HCT116 (cell line): ENCODE results near the gene PHF1. TPM values are rescaled to one million over a fixed set of nuclear protein-coding genes. Genes with fewer than 3 reads are reported as not detected.

ENCODE experiments used
- ATAC-seq: fragments of 200-7000 bp; cut with Tn5 transposase; 2 replicates; pipeline ENCODE4 v1.9.1; 2020; ENCODE audit warnings: mild to moderate bottlenecking, moderate library complexity
- BruUV-seq: library from RNA; stranded (reverse); fragments of 400-500 nt; replicated peaks from 2 replicates; lab custom pipeline; 2021; lab: Mats Ljungman, UMichigan
- CTCF ChIA-PET: fragments of 300-600 bp; sonication (Branson Sonifier 250); formaldehyde crosslinking; loops from one replicate; lab custom pipeline; 2021; ENCODE audit warnings: antibody characterized with exemption; lab: Charles Lee
- POLR2A ChIA-PET: fragments of 300-600, 350-600 bp; sonication (Branson Sonifier 250); formaldehyde crosslinking; loops from one replicate; lab custom pipeline; 2021; ENCODE audit warnings: antibody characterized with exemption; lab: Charles Lee
- RAD21 ChIA-PET, 2 experiments: fragments of 300-600 bp; sonication (Branson Sonifier 250); formaldehyde crosslinking; loops; one replicate each; lab custom pipeline; 2023; ENCODE audit warnings: low total read pairs in 2 of 2; ENCODE audit not compliant: uncharacterized antibody in 2 of 2, unreplicated experiment in 2 of 2, low non-redundant PET in 1 of 2; lab: Charles Lee
- DNase-seq: peaks from one replicate; pipeline ENCODE4 v3.0.0-alpha.2; 2010; ENCODE audit warnings: low read depth, low spot score
- H2AFZ ChIP-seq: fragments of 200-600 bp; shearing (Covaris generic), sonication (generic); 2 replicates; pipeline ENCODE4 v1.6.1; 2017; ENCODE audit warnings: low read depth, mixed run types, mixed read lengths, antibody characterized with exemption, low read length; ENCODE audit not compliant: poor library complexity, severe bottlenecking
- H3K27ac ChIP-seq: 2 replicates; pipeline ENCODE4 v1.5.1; 2012; ENCODE audit warnings: low read depth, low read length
- H3K27me3 ChIP-seq: fragments of 200-600 bp; sonication (generic); 2 replicates; pipeline ENCODE4 v1.6.1; 2016; ENCODE audit warnings: mixed run types, low read length, mixed read lengths; ENCODE audit not compliant: insufficient read depth
- H3K36me3 ChIP-seq, 2 experiments: fragments of 200-500 bp in 1 of 2; fragments of 200-600 bp in 1 of 2; sonication (Bioruptor generic) in 1 of 2; sonication (generic) in 1 of 2; 2 replicates each; pipeline versions ENCODE4 v1.5.1 to v1.6.1; 2014 to 2016; ENCODE audit warnings: low read length in 2 of 2, inconsistent platforms in 1 of 2, mixed read lengths in 1 of 2, mixed run types in 1 of 2; ENCODE audit not compliant: insufficient read depth in 2 of 2, control insufficient read depth in 1 of 2
- H3K4me1 ChIP-seq, 2 experiments: fragments of 200-600 bp in 1 of 2; sonication (generic) in 1 of 2; 2 replicates each; pipeline versions ENCODE4 v1.5.1 to v1.6.1; 2012 to 2017; ENCODE audit warnings: low read length in 2 of 2, inconsistent platforms in 1 of 2, mild to moderate bottlenecking in 1 of 2, mixed read lengths in 1 of 2, mixed run types in 1 of 2, moderate library complexity in 1 of 2; ENCODE audit not compliant: insufficient read depth in 2 of 2, control insufficient read depth in 1 of 2
- H3K4me2 ChIP-seq: fragments of 200-600 bp; sonication (generic); 2 replicates; pipeline ENCODE4 v1.6.1; 2017; ENCODE audit warnings: mixed run types, low read length, mixed read lengths
- H3K4me3 ChIP-seq, 2 experiments: fragments of 200-600 bp in 1 of 2; sonication (generic) in 1 of 2; replicated peaks in 1 of 2; 2 replicates each; pipeline ENCODE4 v1.5.1; 2011 to 2016; ENCODE audit warnings: low read length in 2 of 2, control low read depth in 1 of 2, low read depth in 1 of 2, mild to moderate bottlenecking in 1 of 2, mixed read lengths in 1 of 2, mixed run types in 1 of 2
- H3K79me2 ChIP-seq: fragments of 200-600 bp; sonication (generic); 2 replicates; pipeline ENCODE4 v1.6.1; 2017; ENCODE audit warnings: mild to moderate bottlenecking, mixed run types, low read length, moderate library complexity, mixed read lengths; ENCODE audit not compliant: insufficient read depth
- H3K9ac ChIP-seq: fragments of 200-600 bp; sonication (generic); 2 replicates; pipeline ENCODE4 v1.6.1; 2016; ENCODE audit warnings: low read length, mixed read lengths
- H3K9me2 ChIP-seq: fragments of 200-600 bp; sonication (generic), shearing (Covaris generic); 2 replicates; pipeline ENCODE4 v1.6.1; 2017; ENCODE audit warnings: mixed run types, mild to moderate bottlenecking, moderate library complexity; ENCODE audit not compliant: insufficient read depth
- H3K9me3 ChIP-seq, 2 experiments: fragments of 200-500 bp in 1 of 2; fragments of 200-600 bp in 1 of 2; sonication (Bioruptor generic) in 1 of 2; sonication (generic) in 1 of 2; 2 replicates each; pipeline ENCODE4 v1.6.1; 2014 to 2017; ENCODE audit warnings: low read length in 2 of 2, mixed read lengths in 2 of 2, inconsistent platforms in 1 of 2, low read depth in 1 of 2, mild to moderate bottlenecking in 1 of 2, mixed run types in 1 of 2, moderate library complexity in 1 of 2; ENCODE audit not compliant: control insufficient read depth in 1 of 2, insufficient read depth in 1 of 2
- H4K20me1 ChIP-seq: fragments of 200-600 bp; sonication (generic), shearing (Covaris generic); 2 replicates; pipeline ENCODE4 v1.6.1; 2017; ENCODE audit warnings: mixed run types, mild to moderate bottlenecking, moderate library complexity; ENCODE audit not compliant: insufficient read depth
- CBX3 ChIP-seq: IDR thresholded peaks from 2 replicates; pipeline ENCODE4 v1.6.1; 2012; ENCODE audit warnings: low read depth
- JUND ChIP-seq: IDR thresholded peaks from 2 replicates; pipeline ENCODE4 v1.6.1; 2012
- POLR2AphosphoS5 ChIP-seq: IDR thresholded peaks from 2 replicates; pipeline ENCODE4 v1.6.1; 2011; ENCODE audit warnings: mild to moderate bottlenecking, low read depth, low read length, moderate library complexity
- RAD21 ChIP-seq: IDR thresholded peaks from 2 replicates; pipeline ENCODE4 v1.6.1; 2012; ENCODE audit warnings: low read depth, mild to moderate bottlenecking
- SIN3A ChIP-seq: IDR thresholded peaks from 2 replicates; pipeline ENCODE4 v1.6.1; 2012; ENCODE audit warnings: low read depth
- SRF ChIP-seq: IDR thresholded peaks from 2 replicates; pipeline ENCODE4 v1.6.1; 2012; ENCODE audit warnings: low read depth
- TCF7L2 ChIP-seq: IDR thresholded peaks from 2 replicates; pipeline ENCODE4 v1.7.0; 2011; ENCODE audit warnings: borderline replicate concordance, inconsistent platforms; ENCODE audit not compliant: insufficient read depth, insufficient read length; ENCODE audit errors: extremely low read depth
- ZFX ChIP-seq: fragments of 450-650 bp; IDR thresholded peaks from 2 replicates; pipeline ENCODE4 v1.6.1; 2017
- intact Hi-C: fragments of 100-400 bp; cut with micrococcal nuclease; formaldehyde crosslinking; loops from 2 replicates; pipeline ENCODE4 v1.10.0; 2022
- total RNA-seq: library from RNA; stranded (reverse); gene quantifications from one replicate; pipeline ENCODE4 v1.2.1, GENCODE V29; 2021; ENCODE audit not compliant: unreplicated experiment
- TF ChIP-seq, protein P1 (sequence below): IDR thresholded peaks from 2 replicates; pipeline ENCODE4 v1.6.1; 2011; ENCODE audit warnings: mild to moderate bottlenecking, low read length, moderate library complexity; ENCODE audit not compliant: insufficient replicate concordance; ENCODE audit errors: extremely low read depth
- TF ChIP-seq, protein P2 (sequence below): IDR thresholded peaks from 2 replicates; pipeline ENCODE4 v1.6.1; 2012; ENCODE audit warnings: low read depth
- TF ChIP-seq, protein P3 (sequence below): IDR thresholded peaks from 2 replicates; pipeline ENCODE4 v1.6.1; 2012

PHF1 gene
- total RNA-seq, 1 experiment from 2014 or later, result 40.2 TPM

DNA sequence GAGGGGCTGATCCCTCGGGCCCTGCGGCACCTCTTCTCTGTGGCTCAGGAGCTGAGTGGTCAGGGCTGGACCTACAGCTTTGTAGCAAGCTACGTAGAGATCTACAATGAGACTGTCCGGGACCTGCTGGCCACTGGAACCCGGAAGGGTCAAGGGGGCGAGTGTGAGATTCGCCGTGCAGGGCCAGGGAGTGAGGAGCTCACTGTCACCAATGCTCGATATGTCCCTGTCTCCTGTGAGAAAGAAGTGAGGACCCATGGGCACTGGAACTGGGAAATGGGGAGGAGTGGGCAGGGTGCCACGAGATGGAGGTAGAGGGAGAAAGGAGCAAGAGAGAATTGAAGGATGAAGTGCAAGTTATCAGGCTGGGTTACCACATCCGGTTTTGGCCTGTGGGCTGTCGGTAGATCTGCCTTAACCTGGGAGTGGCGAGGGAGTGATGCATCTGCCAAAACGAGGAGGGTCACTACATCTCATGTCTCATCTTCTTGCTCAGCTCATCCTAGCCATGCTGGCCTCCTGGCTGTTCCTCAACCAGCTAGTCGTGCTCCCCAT, 5.4 kb upstream of the PHF1 start:
- H3K4me3 ChIP-seq, result no peak overlapping the region
- RAD21 ChIA-PET, result no interaction called here
- ATAC-seq, result no peak
- POLR2A ChIA-PET, result interaction anchor here (0.7 kb wide), 1 partner anchor 40 kb away, joined by 3 read pairs; no protein-coding TSS in a partner anchor
- CTCF ChIA-PET, result no interaction called here
- H3K27me3 ChIP-seq, result no peaks in the 10 kb centered on the region
- intact Hi-C loops, result no loop called here
- peaks cover 44 to 59% of the 10 kb centered on the region in 2 experiments for H3K36me3 ChIP-seq
- H4K20me1 ChIP-seq, result no peaks in the 10 kb centered on the region
- H3K79me2 ChIP-seq, result peaks cover 9% of the 10 kb centered on the region
- no peak overlapping the region for H2AFZ ChIP-seq
- H3K4me2 ChIP-seq, result no peak overlapping the region
- H3K9ac ChIP-seq, result no peak overlapping the region
- no peak for DNase-seq
- TF ChIP-seq, protein P1, sequence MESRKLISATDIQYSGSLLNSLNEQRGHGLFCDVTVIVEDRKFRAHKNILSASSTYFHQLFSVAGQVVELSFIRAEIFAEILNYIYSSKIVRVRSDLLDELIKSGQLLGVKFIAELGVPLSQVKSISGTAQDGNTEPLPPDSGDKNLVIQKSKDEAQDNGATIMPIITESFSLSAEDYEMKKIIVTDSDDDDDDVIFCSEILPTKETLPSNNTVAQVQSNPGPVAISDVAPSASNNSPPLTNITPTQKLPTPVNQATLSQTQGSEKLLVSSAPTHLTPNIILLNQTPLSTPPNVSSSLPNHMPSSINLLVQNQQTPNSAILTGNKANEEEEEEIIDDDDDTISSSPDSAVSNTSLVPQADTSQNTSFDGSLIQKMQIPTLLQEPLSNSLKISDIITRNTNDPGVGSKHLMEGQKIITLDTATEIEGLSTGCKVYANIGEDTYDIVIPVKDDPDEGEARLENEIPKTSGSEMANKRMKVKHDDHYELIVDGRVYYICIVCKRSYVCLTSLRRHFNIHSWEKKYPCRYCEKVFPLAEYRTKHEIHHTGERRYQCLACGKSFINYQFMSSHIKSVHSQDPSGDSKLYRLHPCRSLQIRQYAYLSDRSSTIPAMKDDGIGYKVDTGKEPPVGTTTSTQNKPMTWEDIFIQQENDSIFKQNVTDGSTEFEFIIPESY, result no peak
- TF ChIP-seq, all 23 proteins: peak for 0
- Histone ChIP-seq H3K9me3 (no peaks in the 10 kb centered on the region), H3K4me1 (peaks cover 5 to 11% of the 10 kb centered on the region in 2 experiments; a peak in 3 of 4 replicates), H3K9me2 (no peaks in the 10 kb centered on the region), H3K27ac (no peak overlapping the region; the same call in 1 of the 2 replicates)
- BruUV-seq, result no TSS peak

DNA sequence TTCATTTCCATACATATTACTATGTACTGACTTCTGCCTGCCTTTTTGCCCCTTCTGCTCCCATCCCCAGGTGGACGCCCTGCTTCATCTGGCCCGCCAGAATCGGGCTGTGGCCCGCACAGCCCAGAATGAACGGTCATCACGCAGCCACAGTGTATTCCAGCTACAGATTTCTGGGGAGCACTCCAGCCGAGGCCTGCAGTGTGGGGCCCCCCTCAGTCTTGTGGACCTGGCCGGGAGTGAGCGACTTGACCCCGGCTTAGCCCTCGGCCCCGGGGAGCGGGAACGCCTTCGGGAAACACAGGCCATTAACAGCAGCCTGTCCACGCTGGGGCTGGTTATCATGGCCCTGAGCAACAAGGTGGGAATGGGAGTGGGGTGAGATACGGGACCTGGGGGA, 4.7 kb upstream of the PHF1 start:
- Histone ChIP-seq H3K27me3 (no peaks in the 10 kb centered on the region), H3K4me2 (no peak overlapping the region), H3K9me2 (no peaks in the 10 kb centered on the region), H3K27ac (no peak overlapping the region), H3K4me1 (peaks cover 5 to 12% of the 10 kb centered on the region in 2 experiments; a peak in 3 of 4 replicates), H3K9ac (no peak overlapping the region), H3K9me3 (no peaks in the 10 kb centered on the region), H3K4me3 (no peak overlapping the region), H3K36me3 (peaks cover 41 to 59% of the 10 kb centered on the region in 2 experiments), H3K79me2 (peaks cover 8% of the 10 kb centered on the region), H2AFZ (no peak overlapping the region), H4K20me1 (no peaks in the 10 kb centered on the region)
- no TSS peak for BruUV-seq
- no peak for DNase-seq
- CTCF ChIA-PET, result no interaction called here
- intact Hi-C loops, result no loop called here
- POLR2A ChIA-PET, result interaction anchor here (0.7 kb wide), 1 partner anchor 41 kb away, joined by 3 read pairs; no protein-coding TSS in a partner anchor
- RAD21 ChIA-PET, result no interaction called here
- ATAC-seq, result no peak
- TF ChIP-seq, protein P1, result no peak
- TF ChIP-seq POLR2AphosphoS5 (no peak), RAD21 (no peak), SRF (no peak), CBX3 (no peak), ZFX (no peak), TCF7L2 (no peak), SIN3A (no peak), JUND (no peak)
- TF ChIP-seq, protein P2, sequence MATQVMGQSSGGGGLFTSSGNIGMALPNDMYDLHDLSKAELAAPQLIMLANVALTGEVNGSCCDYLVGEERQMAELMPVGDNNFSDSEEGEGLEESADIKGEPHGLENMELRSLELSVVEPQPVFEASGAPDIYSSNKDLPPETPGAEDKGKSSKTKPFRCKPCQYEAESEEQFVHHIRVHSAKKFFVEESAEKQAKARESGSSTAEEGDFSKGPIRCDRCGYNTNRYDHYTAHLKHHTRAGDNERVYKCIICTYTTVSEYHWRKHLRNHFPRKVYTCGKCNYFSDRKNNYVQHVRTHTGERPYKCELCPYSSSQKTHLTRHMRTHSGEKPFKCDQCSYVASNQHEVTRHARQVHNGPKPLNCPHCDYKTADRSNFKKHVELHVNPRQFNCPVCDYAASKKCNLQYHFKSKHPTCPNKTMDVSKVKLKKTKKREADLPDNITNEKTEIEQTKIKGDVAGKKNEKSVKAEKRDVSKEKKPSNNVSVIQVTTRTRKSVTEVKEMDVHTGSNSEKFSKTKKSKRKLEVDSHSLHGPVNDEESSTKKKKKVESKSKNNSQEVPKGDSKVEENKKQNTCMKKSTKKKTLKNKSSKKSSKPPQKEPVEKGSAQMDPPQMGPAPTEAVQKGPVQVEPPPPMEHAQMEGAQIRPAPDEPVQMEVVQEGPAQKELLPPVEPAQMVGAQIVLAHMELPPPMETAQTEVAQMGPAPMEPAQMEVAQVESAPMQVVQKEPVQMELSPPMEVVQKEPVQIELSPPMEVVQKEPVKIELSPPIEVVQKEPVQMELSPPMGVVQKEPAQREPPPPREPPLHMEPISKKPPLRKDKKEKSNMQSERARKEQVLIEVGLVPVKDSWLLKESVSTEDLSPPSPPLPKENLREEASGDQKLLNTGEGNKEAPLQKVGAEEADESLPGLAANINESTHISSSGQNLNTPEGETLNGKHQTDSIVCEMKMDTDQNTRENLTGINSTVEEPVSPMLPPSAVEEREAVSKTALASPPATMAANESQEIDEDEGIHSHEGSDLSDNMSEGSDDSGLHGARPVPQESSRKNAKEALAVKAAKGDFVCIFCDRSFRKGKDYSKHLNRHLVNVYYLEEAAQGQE, result no peak
- TF ChIP-seq, protein P3, sequence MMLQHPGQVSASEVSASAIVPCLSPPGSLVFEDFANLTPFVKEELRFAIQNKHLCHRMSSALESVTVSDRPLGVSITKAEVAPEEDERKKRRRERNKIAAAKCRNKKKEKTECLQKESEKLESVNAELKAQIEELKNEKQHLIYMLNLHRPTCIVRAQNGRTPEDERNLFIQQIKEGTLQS, result no peak
